Uterus (tissue), 4 donors: Measurements from ENCODE around the gene SLC33A1. TPM values are rescaled to one million over a fixed set of nuclear protein-coding genes. Genes with fewer than 3 reads are reported as not detected.

Source experiments
- DNase-seq, 2 donors: peaks; one replicate each; pipeline ENCODE4 v3.0.0-alpha.2; 2019 to 2020
- H3K27ac ChIP-seq, 2 donors: fragments of 200-600 bp; sonication (generic); 1 replicate in 1 of 2; 2 replicates in 1 of 2; pipeline ENCODE4 v1.5.1; 2016 to 2018
- H3K27me3 ChIP-seq, 2 donors: fragments of 200-600 bp; sonication (generic); one replicate each; pipeline ENCODE4 v1.5.1; 2018 to 2019; ENCODE audit warnings: control low read depth in 1 of 2
- H3K36me3 ChIP-seq, 2 donors: fragments of 200-600 bp; sonication (generic); one replicate each; pipeline ENCODE4 v1.5.1; 2019; ENCODE audit warnings: control low read depth in 1 of 2
- H3K4me1 ChIP-seq, 2 donors: fragments of 200-600 bp; sonication (generic); one replicate each; pipeline ENCODE4 v1.5.1; 2018 to 2019; ENCODE audit warnings: control low read depth in 1 of 2
- H3K4me3 ChIP-seq, 2 donors: fragments of 200-600 bp; sonication (generic); 1 replicate in 1 of 2; 2 replicates in 1 of 2; pipeline ENCODE4 v1.5.1; 2018 to 2019; ENCODE audit warnings: mild to moderate bottlenecking in 1 of 2
- H3K9me3 ChIP-seq, 2 donors: fragments of 200-600 bp; sonication (generic); one replicate each; pipeline ENCODE4 v1.5.1; 2019; ENCODE audit warnings: control low read depth in 1 of 2
- POLR2A ChIP-seq, 2 donors: fragments of 450-650 bp; IDR thresholded peaks; one replicate each; pipeline ENCODE4 v1.6.1; 2016; ENCODE audit warnings: antibody characterized with exemption in 2 of 2, mild to moderate bottlenecking in 1 of 2, moderate library complexity in 1 of 2
- intact Hi-C: fragments of 100-400 bp; cut with DNase I; formaldehyde crosslinking; loops from one replicate; pipeline ENCODE4 v1.15.1; 2023; ENCODE audit warnings: low total_unique reads
- total RNA-seq, 4 donors: library from RNA; depleted of rRNA in 3 of 4; stranded (reverse); fragments of >200 nt in 3 of 4; gene quantifications; one replicate each; pipeline versions ENCODE4 v1.1.0 to v1.2.4, GENCODE V29; 2014 to 2023
- TF ChIP-seq, protein P1 (sequence below), 4 experiments: fragments of 200-600 bp in 2 of 4; fragments of 450-650 bp in 2 of 4; sonication (generic) in 2 of 4; IDR thresholded peaks; one replicate each; pipeline ENCODE4 v1.5.1; 2016 to 2019; ENCODE audit warnings: antibody characterized with exemption in 4 of 4, mild to moderate bottlenecking in 2 of 4, moderate library complexity in 1 of 4
- donor health status: DM: yes; HTN: yes; CAD: no.

The SLC33A1 gene
- total RNA-seq, 4 donors from 2014 or later: 33.3 to 44.6 (median 37.0) TPM

DNA sequence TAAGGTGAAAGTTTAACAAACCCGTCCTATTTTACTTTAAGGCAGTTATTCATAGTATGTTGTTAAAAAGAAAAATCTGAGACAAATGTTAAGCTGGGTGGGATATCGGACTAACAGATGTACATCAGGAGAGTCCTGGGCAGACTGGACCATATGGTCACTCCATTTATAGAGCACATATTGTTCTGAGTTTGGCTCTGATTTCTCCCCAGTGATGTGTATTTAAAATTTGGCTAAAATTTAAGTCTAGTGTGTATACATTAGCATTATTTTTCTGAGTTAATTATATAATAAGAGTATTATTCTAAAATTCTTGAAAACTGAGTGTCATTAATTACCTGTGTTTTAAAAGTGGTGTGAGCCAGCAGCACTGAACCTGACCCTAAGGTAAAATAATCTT, 22.3 kb upstream of the SLC33A1 start:
- peaks cover 0 to 11% of the 10 kb centered on the region in 2 donors for H3K4me1 ChIP-seq
- H3K9me3 ChIP-seq: no peaks in the 10 kb centered on the region
- no peaks in the 10 kb centered on the region for H3K36me3 ChIP-seq
- TF ChIP-seq, protein P1, sequence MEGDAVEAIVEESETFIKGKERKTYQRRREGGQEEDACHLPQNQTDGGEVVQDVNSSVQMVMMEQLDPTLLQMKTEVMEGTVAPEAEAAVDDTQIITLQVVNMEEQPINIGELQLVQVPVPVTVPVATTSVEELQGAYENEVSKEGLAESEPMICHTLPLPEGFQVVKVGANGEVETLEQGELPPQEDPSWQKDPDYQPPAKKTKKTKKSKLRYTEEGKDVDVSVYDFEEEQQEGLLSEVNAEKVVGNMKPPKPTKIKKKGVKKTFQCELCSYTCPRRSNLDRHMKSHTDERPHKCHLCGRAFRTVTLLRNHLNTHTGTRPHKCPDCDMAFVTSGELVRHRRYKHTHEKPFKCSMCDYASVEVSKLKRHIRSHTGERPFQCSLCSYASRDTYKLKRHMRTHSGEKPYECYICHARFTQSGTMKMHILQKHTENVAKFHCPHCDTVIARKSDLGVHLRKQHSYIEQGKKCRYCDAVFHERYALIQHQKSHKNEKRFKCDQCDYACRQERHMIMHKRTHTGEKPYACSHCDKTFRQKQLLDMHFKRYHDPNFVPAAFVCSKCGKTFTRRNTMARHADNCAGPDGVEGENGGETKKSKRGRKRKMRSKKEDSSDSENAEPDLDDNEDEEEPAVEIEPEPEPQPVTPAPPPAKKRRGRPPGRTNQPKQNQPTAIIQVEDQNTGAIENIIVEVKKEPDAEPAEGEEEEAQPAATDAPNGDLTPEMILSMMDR (IDR thresholded peaks at IDR 0.05): no peak
- no peak for TF ChIP-seq POLR2A (IDR thresholded peaks at IDR 0.05)
- no peak for DNase-seq
- H3K27ac ChIP-seq: no peak overlapping the region
- intact Hi-C loops: loop anchor here (10.0 kb wide), 1 partner anchor 72 kb away; the partner anchor contains the start of gene C3orf33
- no peak overlapping the region for H3K4me3 ChIP-seq
- no peaks in the 10 kb centered on the region for H3K27me3 ChIP-seq

DNA sequence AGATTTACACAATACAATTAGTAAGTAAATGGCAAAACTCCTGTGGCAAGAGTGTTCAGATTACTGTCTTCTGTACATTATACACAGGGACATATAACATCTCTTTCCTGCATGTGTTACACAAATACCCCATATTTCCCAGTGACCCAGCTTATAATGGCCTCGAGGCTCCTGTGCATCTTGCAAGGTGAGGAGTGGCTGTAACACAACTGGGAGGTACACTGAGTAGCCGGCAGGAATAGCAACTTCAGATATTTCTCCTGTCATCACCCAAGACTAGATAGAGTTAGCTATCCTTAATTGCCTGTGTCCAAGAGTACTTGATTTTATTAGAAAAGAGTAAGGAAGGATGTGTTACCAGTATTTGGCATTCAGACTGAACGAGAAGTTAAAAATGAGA, 21.8 kb upstream of the SLC33A1 start:
- Histone ChIP-seq H3K4me1 (peaks cover 0 to 11% of the 10 kb centered on the region in 2 donors), H3K27ac (no peak overlapping the region)
- intact Hi-C loops: loop anchor here (10.0 kb wide), 1 partner anchor 71 kb away; the partner anchor contains the start of gene C3orf33

DNA sequence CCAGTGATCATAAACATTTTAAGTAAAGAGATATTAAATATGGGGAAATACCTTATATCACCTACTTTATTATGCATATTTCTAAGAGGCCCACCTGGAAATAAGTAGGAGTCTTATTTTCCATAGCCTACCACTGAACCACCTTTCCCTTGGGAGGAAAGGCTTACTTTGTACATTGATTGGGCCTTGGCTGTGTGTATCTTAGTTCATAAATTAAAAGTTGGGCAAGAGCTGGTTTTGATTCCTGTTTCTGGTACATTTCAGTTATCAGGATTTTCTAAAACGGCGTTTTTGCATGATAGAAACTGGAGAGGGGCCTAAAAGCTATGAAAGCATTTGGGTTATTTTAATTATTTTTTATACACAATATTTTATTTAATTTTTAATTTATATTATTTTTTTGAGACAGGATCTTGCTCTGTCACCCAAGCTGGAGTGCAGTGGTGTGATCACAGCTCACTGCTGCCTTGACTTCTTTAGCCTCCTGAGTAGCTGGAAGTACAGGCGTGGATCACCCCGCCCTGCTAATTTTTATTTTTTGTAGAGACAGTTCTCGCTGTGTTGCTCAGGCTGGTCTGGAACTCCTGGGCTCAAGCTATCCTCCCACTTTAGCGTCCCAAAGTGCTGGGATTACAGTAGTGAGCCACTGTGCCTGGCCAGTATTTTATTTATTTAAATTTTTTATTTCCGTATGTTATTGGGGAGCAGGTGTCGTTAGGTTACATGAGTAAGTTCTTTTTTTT, 18.8 kb upstream of the SLC33A1 start:
- H3K27me3 ChIP-seq: no peaks in the 10 kb centered on the region
- intact Hi-C loops: loop anchor here (10.0 kb wide), 1 partner anchor 68 kb away; the partner anchor contains the start of gene C3orf33
- H3K36me3 ChIP-seq: no peaks in the 10 kb centered on the region
- peak overlapping the region in 1 of 2 donors; percentile 96 for H3K27ac ChIP-seq
- H3K9me3 ChIP-seq: no peaks in the 10 kb centered on the region
- peaks cover 0 to 7% of the 10 kb centered on the region in 2 donors for H3K4me1 ChIP-seq
- no peak for DNase-seq
- H3K4me3 ChIP-seq: no peak overlapping the region
- TF ChIP-seq, protein P1 (IDR thresholded peaks at IDR 0.05): no peak
- no peak for TF ChIP-seq POLR2A (IDR thresholded peaks at IDR 0.05)

More for the DNA sequence above, 21.8 kb upstream of the SLC33A1 start:
- no peaks in the 10 kb centered on the region for H3K9me3 ChIP-seq
- no peak for TF ChIP-seq POLR2A (IDR thresholded peaks at IDR 0.05)
- TF ChIP-seq, protein P1 (IDR thresholded peaks at IDR 0.05): no peak
- H3K4me3 ChIP-seq: no peak overlapping the region
- no peaks in the 10 kb centered on the region for H3K27me3 ChIP-seq
- no peak for DNase-seq
- no peaks in the 10 kb centered on the region for H3K36me3 ChIP-seq

DNA sequence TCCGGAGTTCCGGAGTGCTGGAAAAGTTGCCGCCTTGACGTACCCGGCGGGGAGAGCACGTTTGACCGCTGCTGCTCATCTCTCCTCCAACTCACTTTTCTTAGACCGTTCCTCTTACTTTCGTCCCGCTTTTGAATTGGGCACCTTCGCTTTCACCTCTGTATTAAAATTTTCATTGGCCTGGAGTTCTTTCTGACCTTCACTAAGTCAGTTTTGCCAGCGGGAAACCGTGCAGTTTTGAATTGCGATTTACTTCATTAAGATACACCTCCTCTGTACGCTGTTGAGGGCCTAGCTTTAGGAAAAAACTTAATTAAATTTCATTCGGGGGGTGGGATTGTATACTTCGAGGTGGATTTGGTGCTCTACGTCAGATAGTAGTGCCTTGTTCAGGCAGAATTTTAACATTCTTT, 17.5 kb upstream of the SLC33A1 start:
- TF ChIP-seq, protein P1 (IDR thresholded peaks at IDR 0.05): no peak
- no peak for TF ChIP-seq POLR2A (IDR thresholded peaks at IDR 0.05)
- H3K27ac ChIP-seq: peak overlapping the region; percentile 96 to 98
- H3K27me3 ChIP-seq: no peaks in the 10 kb centered on the region
- peaks cover 0 to 7% of the 10 kb centered on the region in 2 donors for H3K4me1 ChIP-seq
- no peaks in the 10 kb centered on the region for H3K36me3 ChIP-seq
- no peak for DNase-seq
- intact Hi-C loops: loop anchor here (10.0 kb wide), 1 partner anchor 67 kb away; the partner anchor contains the start of gene C3orf33
- H3K9me3 ChIP-seq: no peaks in the 10 kb centered on the region
- H3K4me3 ChIP-seq: peak overlapping the region; percentile 91 to 94
